Breast epithelium (tissue), 4 donors: ENCODE results near the gene HDHD5. TPM values are rescaled to one million over a fixed set of nuclear protein-coding genes. Genes with fewer than 3 reads are reported as not detected.
"Not testable (repeated sequence)": the region's sequence is repeated elsewhere in the genome, so short reads cannot be mapped to it uniquely, and the experiment has no call there.

Experiments used
- DNase-seq, 2 donors: peaks; one replicate each; pipeline ENCODE4 v3.0.0-alpha.2; 2019; ENCODE audit warnings: low spot score in 2 of 2
- H3K27ac ChIP-seq, 2 donors: fragments of 200-600 bp; sonication (generic) in 1 of 2; one replicate each; pipeline ENCODE4 v1.5.1; 2016 to 2019; ENCODE audit warnings: mild to moderate bottlenecking in 1 of 2
- H3K27me3 ChIP-seq, 2 donors: fragments of 200-600 bp; sonication (generic) in 1 of 2; one replicate each; pipeline versions ENCODE4 v1.5.1 to v1.6.0; 2017 to 2019; ENCODE audit warnings: control low read depth in 1 of 2, mild to moderate bottlenecking in 1 of 2
- H3K36me3 ChIP-seq: fragments of 200-600 bp; one replicate; pipeline ENCODE4 v1.5.1; 2019
- H3K4me1 ChIP-seq, 2 donors: fragments of 200-600 bp; sonication (generic); one replicate each; pipeline ENCODE4 v1.5.1; 2016 to 2019; ENCODE audit warnings: control low read depth in 1 of 2
- H3K4me3 ChIP-seq, 3 donors: fragments of 200-600 bp; sonication (generic); 1 replicate in 2 of 3; 2 replicates in 1 of 3; pipeline ENCODE4 v1.5.1; 2016 to 2019; ENCODE audit warnings: mild to moderate bottlenecking in 3 of 3, moderate library complexity in 2 of 3
- H3K9me3 ChIP-seq, 2 donors: fragments of 200-600 bp; sonication (generic) in 1 of 2; one replicate each; pipeline ENCODE4 v1.5.1; 2016 to 2019; ENCODE audit warnings: control low read depth in 1 of 2
- CTCF ChIP-seq, 3 donors: fragments of 450-650 bp; IDR thresholded peaks; one replicate each; pipeline ENCODE4 v1.5.1; 2016 to 2017; ENCODE audit warnings: antibody characterized with exemption in 3 of 3, mild to moderate bottlenecking in 3 of 3, moderate library complexity in 3 of 3
- POLR2A ChIP-seq: fragments of 450-650 bp; IDR thresholded peaks from one replicate; pipeline ENCODE4 v1.6.1; 2016; ENCODE audit warnings: antibody characterized with exemption, mild to moderate bottlenecking, moderate library complexity
- POLR2AphosphoS5 ChIP-seq, 3 donors: sonication (generic); formaldehyde crosslinking; IDR thresholded peaks; one replicate each; pipeline ENCODE4 v1.6.1; 2017; ENCODE audit warnings: antibody characterized with exemption in 3 of 3
- intact Hi-C: fragments of 100-400 bp; cut with DNase I; formaldehyde crosslinking; loops from one replicate; pipeline ENCODE4 v1.15.1; 2023; ENCODE audit warnings: low total_unique reads
- total RNA-seq, 3 donors: library from RNA; depleted of rRNA; stranded (reverse); fragments of >200 nt; gene quantifications; one replicate each; pipeline ENCODE4 v1.1.0, GENCODE V29; 2016

Gene HDHD5
- total RNA-seq, 3 donors from 2014 or later, result 42.0 to 54.4 (median 53.8) TPM

GRCh38 chr22:17152971-17153370, 6.1 kb downstream of the HDHD5 start:
- H3K4me1 ChIP-seq, result no peaks in the 10 kb centered on the region
- TF ChIP-seq CTCF (IDR thresholded peaks at IDR 0.05), result no peak
- TF ChIP-seq POLR2A, result no peak
- TF ChIP-seq POLR2AphosphoS5 (IDR thresholded peaks at IDR 0.05), result peak in 1 of 3 donors; percentile 16
- intact Hi-C loops, result no loop called here

DNA sequence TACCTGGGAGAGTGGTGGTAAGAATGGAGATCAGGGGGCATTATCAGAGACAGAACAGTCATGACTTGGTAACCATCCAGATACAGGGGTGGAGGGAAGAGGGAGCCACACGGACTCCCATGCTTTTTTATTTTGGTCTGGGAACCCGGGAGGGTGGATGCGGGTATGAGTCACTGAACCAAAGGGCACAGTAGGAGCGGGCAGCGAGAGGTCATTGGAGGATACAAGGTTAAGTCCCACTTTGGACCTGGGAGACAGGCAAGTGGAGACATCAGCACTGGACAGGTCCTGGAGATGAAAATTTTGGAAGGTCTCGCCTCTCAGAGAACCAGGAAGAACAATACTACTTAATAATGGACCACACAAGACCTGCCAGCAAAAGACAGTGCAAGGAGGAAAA, 6.7 kb downstream of the HDHD5 start:
- no peaks in the 10 kb centered on the region for H3K9me3 ChIP-seq
- H3K27me3 ChIP-seq, result no peaks in the 10 kb centered on the region
- H3K4me1 ChIP-seq, result no peaks in the 10 kb centered on the region
- no peaks in the 10 kb centered on the region for H3K36me3 ChIP-seq
- H3K4me3 ChIP-seq, result no peak overlapping the region
- no peak for TF ChIP-seq POLR2A
- no peak for TF ChIP-seq CTCF (IDR thresholded peaks at IDR 0.05)
- TF ChIP-seq POLR2AphosphoS5 (IDR thresholded peaks at IDR 0.05), result no peak
- intact Hi-C loops, result no loop called here
- no peak for DNase-seq
- H3K27ac ChIP-seq, result peak overlapping the region; percentile 61 to 64

More at GRCh38 chr22:17152971-17153370, 6.1 kb downstream of the HDHD5 start:
- H3K36me3 ChIP-seq, result no peaks in the 10 kb centered on the region
- H3K27ac ChIP-seq, result peak overlapping the region; percentile 61 to 64
- H3K4me3 ChIP-seq, result no peak overlapping the region
- no peaks in the 10 kb centered on the region for H3K9me3 ChIP-seq
- H3K27me3 ChIP-seq, result no peaks in the 10 kb centered on the region
- DNase-seq, result peak in 1 of 2 donors; percentile 46

DNA sequence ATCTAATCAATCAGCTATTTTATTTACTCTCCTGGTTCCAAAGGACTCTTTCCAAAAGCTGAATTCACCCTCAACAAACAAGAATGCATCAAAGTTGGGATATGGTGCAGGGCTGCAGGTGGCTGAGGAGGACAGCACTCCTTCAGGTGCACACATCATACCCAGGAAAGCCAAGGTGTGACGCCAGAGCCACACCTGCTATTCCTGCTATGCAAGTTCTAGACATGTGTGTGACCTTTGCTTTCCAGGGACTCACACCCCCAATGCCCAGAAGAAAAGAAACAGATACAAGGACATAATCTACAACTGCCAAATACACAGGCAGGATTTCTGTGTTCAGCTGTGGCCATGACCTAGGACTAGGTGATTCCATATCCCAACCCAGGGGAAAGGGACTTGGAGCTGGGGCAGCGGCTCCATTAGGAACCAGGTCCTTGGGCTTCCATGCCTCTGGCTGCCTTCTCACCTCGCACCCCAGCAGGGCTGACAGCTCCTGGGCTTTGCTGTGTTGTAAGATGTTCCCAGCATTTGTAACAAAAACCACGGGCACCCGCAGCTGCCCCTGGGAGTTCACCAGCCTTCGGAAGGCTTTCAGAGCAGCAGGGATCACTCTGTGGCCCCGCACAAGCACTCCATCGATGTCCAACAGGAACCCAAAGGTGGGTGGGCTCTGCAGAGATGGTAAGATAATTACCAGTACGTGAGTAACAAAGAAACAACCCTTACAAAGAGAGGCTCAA, 9.8 kb downstream of the HDHD5 start:
- no peak overlapping the region for H3K27ac ChIP-seq
- TF ChIP-seq POLR2AphosphoS5 (IDR thresholded peaks at IDR 0.05), result no peak
- TF ChIP-seq CTCF (IDR thresholded peaks at IDR 0.05), result no peak
- no peak for TF ChIP-seq POLR2A
- intact Hi-C loops, result no loop called here
- no peaks in the 10 kb centered on the region for H3K4me1 ChIP-seq
- no peak for DNase-seq
- H3K4me3 ChIP-seq, result no peak overlapping the region
- no peaks in the 10 kb centered on the region for H3K27me3 ChIP-seq
- H3K9me3 ChIP-seq, result no peaks in the 10 kb centered on the region
- H3K36me3 ChIP-seq, result no peaks in the 10 kb centered on the region

- intact Hi-C loops, H3K27ac ChIP-seq, H3K9me3 ChIP-seq, H3K4me1 ChIP-seq, H3K4me3 ChIP-seq, H3K27me3 ChIP-seq, H3K36me3 ChIP-seq, DNase-seq: not testable (repeated sequence)
Observed at GRCh38 chr22:17147458-17147857, 11.6 kb downstream of the HDHD5 start.

- Histone ChIP-seq H3K4me1 (no peaks in the 10 kb centered on the region), H3K27me3 (no peaks in the 10 kb centered on the region), H3K9me3 (no peaks in the 10 kb centered on the region), H3K4me3 (no peak overlapping the region), H3K36me3 (peaks cover 6% of the 10 kb centered on the region), H3K27ac (no peak overlapping the region)
- intact Hi-C loops, result no loop called here
- TF ChIP-seq POLR2A, result no peak
- TF ChIP-seq POLR2AphosphoS5 (IDR thresholded peaks at IDR 0.05), result no peak
- no peak for TF ChIP-seq CTCF (IDR thresholded peaks at IDR 0.05)
- DNase-seq, result no peak
Observed at GRCh38 chr22:17145021-17145680, 13.9 kb downstream of the HDHD5 start.
